Measurements from ENCODE around the gene CNOT6L.

CNOT6L gene

DNA sequence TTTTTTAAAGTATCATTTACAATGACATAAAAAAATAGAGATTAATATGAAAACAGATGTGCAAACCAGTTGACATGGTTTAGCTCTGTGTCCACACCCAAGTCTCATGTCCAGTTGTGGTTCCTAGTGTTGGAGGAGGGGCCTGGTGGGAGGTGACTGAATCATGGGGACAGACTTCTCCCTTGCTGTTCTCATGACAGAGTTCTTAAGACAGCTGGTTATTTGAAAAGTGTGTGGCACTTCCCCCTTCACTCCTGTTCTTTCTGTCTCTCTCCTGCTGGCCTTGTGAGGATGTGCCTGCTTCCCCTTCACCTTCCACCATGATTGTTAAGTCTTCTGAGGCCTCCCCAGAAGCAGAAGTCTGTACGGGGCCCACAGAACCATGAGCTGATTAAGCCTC, 23.8 kb downstream of the CNOT6L start:
- CTCF ChIA-PET, result interaction anchor here (0.7 kb wide), 1 partner anchor 48 kb away, joined by 3 read pairs; no protein-coding TSS in a partner anchor
- TF ChIP-seq, protein P1, sequence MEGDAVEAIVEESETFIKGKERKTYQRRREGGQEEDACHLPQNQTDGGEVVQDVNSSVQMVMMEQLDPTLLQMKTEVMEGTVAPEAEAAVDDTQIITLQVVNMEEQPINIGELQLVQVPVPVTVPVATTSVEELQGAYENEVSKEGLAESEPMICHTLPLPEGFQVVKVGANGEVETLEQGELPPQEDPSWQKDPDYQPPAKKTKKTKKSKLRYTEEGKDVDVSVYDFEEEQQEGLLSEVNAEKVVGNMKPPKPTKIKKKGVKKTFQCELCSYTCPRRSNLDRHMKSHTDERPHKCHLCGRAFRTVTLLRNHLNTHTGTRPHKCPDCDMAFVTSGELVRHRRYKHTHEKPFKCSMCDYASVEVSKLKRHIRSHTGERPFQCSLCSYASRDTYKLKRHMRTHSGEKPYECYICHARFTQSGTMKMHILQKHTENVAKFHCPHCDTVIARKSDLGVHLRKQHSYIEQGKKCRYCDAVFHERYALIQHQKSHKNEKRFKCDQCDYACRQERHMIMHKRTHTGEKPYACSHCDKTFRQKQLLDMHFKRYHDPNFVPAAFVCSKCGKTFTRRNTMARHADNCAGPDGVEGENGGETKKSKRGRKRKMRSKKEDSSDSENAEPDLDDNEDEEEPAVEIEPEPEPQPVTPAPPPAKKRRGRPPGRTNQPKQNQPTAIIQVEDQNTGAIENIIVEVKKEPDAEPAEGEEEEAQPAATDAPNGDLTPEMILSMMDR (conservative IDR thresholded peaks at IDR 0.05; ENCODE audit: low read depth), result no peak
- DNase-seq (ENCODE audit: low spot score), result no peak
- H3K27ac ChIP-seq, result no peak overlapping the region
- POLR2A ChIA-PET (ENCODE audit: low non-redundant PET), result no interaction called here

DNA sequence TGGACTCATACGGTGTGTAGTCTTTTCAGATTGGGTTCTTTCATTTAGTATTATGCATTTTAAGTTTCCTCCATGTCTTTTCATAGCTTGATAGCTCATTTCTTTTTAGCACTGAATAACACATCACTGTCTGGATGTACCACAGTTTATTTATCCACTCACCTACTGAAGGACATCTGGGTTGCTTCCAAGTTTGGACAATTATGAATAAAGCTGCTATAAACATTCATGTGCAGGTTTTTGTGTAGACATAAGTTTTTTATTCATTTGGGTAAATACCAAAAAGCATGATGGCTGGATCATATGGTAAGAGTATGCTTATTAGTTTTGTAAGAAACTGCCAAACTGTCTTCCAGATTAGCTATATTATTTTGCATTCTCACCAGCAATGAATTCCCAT, 29.0 kb downstream of the CNOT6L start:
- H3K27ac ChIP-seq, result no peak overlapping the region
- DNase-seq (ENCODE audit: low spot score), result no peak
- ChIA-PET CTCF (interaction anchor here (0.6 kb wide), 1 partner anchor 84 kb away, joined by 3 read pairs; no protein-coding TSS in a partner anchor), POLR2A (ENCODE audit: low non-redundant PET) (no interaction called here)
- TF ChIP-seq, protein P1 (conservative IDR thresholded peaks at IDR 0.05; ENCODE audit: low read depth), result no peak

DNA sequence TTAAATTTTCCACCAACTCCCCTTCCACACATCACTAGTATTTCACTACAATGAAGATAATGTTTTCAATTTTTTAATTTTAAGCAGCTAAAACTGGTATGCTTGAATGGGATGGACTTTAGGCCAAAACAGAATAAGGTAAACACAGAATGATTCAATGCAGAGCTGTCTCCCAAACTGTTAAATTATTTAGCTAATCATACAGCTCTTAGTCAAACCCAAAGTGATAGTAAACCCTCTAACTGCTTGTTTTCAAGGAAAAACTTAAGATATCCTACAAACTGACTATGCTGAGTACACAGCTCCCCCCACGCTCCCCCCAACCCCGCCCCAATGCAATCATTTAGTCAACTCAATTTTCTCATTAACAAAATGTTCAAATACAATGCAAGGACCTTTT, 30.2 kb downstream of the CNOT6L start:
- TF ChIP-seq, protein P1 (conservative IDR thresholded peaks at IDR 0.05; ENCODE audit: low read depth), result no peak
- CTCF ChIA-PET, result interaction anchor here (0.6 to 0.7 kb wide), 2 partner anchors 14 to 1235 kb away, joined by 3 read pairs; no protein-coding TSS in a partner anchor
- POLR2A ChIA-PET (ENCODE audit: low non-redundant PET), result no interaction called here
- H3K27ac ChIP-seq, result no peak overlapping the region
- DNase-seq (ENCODE audit: low spot score), result no peak

DNA sequence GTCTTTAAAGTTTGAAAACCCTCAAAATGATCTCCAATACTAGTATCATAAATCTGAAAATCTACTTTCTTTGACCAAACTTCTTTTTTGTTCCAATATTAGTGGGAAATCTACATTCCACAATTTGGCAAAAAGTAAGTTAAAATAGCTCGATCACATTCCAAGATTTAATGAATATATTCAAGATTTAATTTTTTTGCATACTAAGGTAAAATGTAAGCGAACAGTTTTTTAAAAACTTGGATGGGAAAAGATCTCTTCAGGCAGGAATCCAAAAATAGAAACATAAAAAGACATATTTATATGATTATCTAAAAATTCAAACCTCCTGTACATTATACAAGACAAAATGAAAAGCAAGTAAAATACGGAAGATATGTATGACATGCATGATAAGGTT, 31.2 kb downstream of the CNOT6L start:
- CTCF ChIA-PET, result interaction anchor here (0.6 kb wide), 1 partner anchor 122 kb away, joined by 4 read pairs; no protein-coding TSS in a partner anchor
- POLR2A ChIA-PET (ENCODE audit: low non-redundant PET), result interaction anchor here (0.6 kb wide), 1 partner anchor 770 kb away, joined by 6 read pairs; no protein-coding TSS in a partner anchor
- TF ChIP-seq, protein P1 (conservative IDR thresholded peaks at IDR 0.05; ENCODE audit: low read depth), result no peak
- DNase-seq (ENCODE audit: low spot score), result no peak
- no peak overlapping the region for H3K27ac ChIP-seq

DNA sequence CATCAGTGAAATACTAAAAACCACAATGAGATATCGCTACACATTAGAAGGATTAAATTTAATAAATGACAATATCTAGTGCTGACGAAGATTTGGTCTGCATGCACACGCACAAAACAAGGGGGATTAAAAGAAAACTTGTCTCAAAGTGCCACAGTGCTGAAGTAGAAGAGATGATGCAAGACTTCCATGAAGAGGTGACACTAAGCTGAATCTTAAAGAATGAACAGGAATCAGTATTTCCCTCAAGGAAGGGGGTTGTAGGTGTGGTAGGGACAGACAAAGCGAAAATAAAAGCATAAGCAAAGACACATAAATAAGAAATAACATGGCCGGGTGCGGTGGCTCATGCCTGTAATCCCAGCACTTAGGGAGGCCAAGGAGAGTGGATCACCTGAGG, 33.5 kb downstream of the CNOT6L start:
- ChIA-PET POLR2A (ENCODE audit: low non-redundant PET) (no interaction called here), CTCF (no interaction called here)
- DNase-seq (ENCODE audit: low spot score), result no peak
- TF ChIP-seq, protein P1 (conservative IDR thresholded peaks at IDR 0.05; ENCODE audit: low read depth), result no peak
- H3K27ac ChIP-seq, result no peak overlapping the region

GRCh38 chr4:77783895-77784294, 35.3 kb downstream of the CNOT6L start:
- ChIA-PET CTCF (no interaction called here), POLR2A (ENCODE audit: low non-redundant PET) (no interaction called here)
- no peak overlapping the region for H3K27ac ChIP-seq
- TF ChIP-seq, protein P1 (conservative IDR thresholded peaks at IDR 0.05; ENCODE audit: low read depth), result no peak
- DNase-seq (ENCODE audit: low spot score), result no peak

Measured in RWPE1 (cell line).